Vagina (tissue), 2 donors: ENCODE measurements around the gene WIZ.

Experiments used
- CTCF ChIP-seq, 3 experiments: fragments of 450-650 bp in 2 of 3; fragments of 200-600 bp in 1 of 3; sonication (generic) in 1 of 3; IDR thresholded peaks; one replicate each; pipeline ENCODE4 v1.5.1; 2017 to 2019; ENCODE audit warnings: antibody characterized with exemption in 3 of 3, mild to moderate bottlenecking in 2 of 3, moderate library complexity in 2 of 3
- POLR2A ChIP-seq, 2 donors: fragments of 450-650 bp; IDR thresholded peaks; one replicate each; pipeline ENCODE4 v1.6.1; 2017; ENCODE audit warnings: antibody characterized with exemption in 2 of 2, mild to moderate bottlenecking in 2 of 2, moderate library complexity in 2 of 2
- POLR2AphosphoS5 ChIP-seq, 2 donors: sonication (generic); formaldehyde crosslinking; IDR thresholded peaks; one replicate each; pipeline ENCODE4 v1.9.0; 2017; ENCODE audit warnings: antibody characterized with exemption in 2 of 2, mild to moderate bottlenecking in 2 of 2, low read depth in 1 of 2; ENCODE audit not compliant: insufficient read depth in 1 of 2

- no peak for TF ChIP-seq CTCF (IDR thresholded peaks at IDR 0.05)
- TF ChIP-seq POLR2AphosphoS5 (IDR thresholded peaks at IDR 0.05; ENCODE audit: insufficient read depth in 1 of 2, low read depth in 1 of 2): no peak
- no peak for TF ChIP-seq POLR2A (IDR thresholded peaks at IDR 0.05)
Observed at GRCh38 chr19:15381864-15382263, 67.9 kb downstream of the WIZ start.
